ENCODE measurements around the gene WDR49. TPM values are rescaled to one million over a fixed set of nuclear protein-coding genes. Genes with fewer than 3 reads are reported as not detected.

WDR49 gene
- total RNA-seq, 1 donor from 2014 or later: 1.8 TPM

DNA sequence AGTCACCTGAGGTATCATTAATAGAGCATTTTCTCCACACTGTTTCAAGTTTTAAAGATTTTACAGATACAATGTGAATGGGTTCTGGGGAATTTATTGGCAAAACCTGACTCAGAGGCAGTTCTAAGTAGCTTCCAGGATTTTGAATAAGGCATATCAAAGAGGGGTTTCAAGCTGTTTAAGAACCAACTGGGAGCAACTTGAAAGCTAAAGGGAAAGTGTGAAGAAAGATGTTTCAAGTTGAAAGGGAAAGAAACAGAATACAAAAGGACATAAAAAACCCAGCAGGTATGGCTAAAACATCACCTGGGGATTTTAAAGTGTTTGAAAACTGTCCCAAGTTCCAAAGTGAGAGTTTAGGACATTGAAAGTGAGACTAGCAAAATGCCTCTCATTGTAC lies 162.1 kb downstream of the WDR49 start:
- H3K4me1 Mint-ChIP-seq (ENCODE audit: unreplicated experiment): peaks cover 9% of the 10 kb centered on the region
- DNase-seq (ENCODE audit: low spot score): no peak
- no peak overlapping the region for H3K4me3 Mint-ChIP-seq (ENCODE audit: unreplicated experiment)
- H3K27me3 Mint-ChIP-seq (ENCODE audit: unreplicated experiment): no peaks in the 10 kb centered on the region
- TF ChIP-seq, protein P1, sequence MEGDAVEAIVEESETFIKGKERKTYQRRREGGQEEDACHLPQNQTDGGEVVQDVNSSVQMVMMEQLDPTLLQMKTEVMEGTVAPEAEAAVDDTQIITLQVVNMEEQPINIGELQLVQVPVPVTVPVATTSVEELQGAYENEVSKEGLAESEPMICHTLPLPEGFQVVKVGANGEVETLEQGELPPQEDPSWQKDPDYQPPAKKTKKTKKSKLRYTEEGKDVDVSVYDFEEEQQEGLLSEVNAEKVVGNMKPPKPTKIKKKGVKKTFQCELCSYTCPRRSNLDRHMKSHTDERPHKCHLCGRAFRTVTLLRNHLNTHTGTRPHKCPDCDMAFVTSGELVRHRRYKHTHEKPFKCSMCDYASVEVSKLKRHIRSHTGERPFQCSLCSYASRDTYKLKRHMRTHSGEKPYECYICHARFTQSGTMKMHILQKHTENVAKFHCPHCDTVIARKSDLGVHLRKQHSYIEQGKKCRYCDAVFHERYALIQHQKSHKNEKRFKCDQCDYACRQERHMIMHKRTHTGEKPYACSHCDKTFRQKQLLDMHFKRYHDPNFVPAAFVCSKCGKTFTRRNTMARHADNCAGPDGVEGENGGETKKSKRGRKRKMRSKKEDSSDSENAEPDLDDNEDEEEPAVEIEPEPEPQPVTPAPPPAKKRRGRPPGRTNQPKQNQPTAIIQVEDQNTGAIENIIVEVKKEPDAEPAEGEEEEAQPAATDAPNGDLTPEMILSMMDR (IDR thresholded peaks at IDR 0.05; ENCODE audit: unreplicated experiment): no peak
- H3K36me3 Mint-ChIP-seq (ENCODE audit: low read depth, unreplicated experiment): no peaks in the 10 kb centered on the region
- no peak overlapping the region for H3K27ac Mint-ChIP-seq (ENCODE audit: unreplicated experiment)
- H3K9me3 Mint-ChIP-seq (ENCODE audit: unreplicated experiment): no peaks in the 10 kb centered on the region

DNA sequence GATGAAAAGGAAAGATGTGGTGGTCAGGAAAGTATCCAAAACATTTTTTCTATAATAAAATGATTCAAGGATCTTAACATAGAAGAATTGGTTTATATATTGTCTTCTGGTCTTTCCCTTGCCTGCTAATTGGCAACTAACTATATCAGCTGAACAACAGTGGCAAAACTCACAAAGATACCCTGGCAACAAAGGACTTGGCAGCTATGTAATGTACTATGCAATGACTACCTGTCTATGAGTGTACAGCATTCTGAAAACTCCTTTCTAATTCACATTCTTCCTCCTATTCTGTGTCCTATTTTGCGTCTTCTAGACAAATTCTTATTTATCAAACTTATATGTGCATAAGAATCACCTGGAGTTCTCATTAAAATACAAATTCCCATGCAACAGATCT lies 164.2 kb downstream of the WDR49 start:
- no peaks in the 10 kb centered on the region for H3K27me3 Mint-ChIP-seq (ENCODE audit: unreplicated experiment)
- no peak overlapping the region for H3K4me3 Mint-ChIP-seq (ENCODE audit: unreplicated experiment)
- H3K27ac Mint-ChIP-seq (ENCODE audit: unreplicated experiment): no peak overlapping the region
- H3K36me3 Mint-ChIP-seq (ENCODE audit: low read depth, unreplicated experiment): no peaks in the 10 kb centered on the region
- TF ChIP-seq, protein P1 (IDR thresholded peaks at IDR 0.05; ENCODE audit: unreplicated experiment): no peak
- H3K4me1 Mint-ChIP-seq (ENCODE audit: unreplicated experiment): peaks cover 9% of the 10 kb centered on the region
- no peaks in the 10 kb centered on the region for H3K9me3 Mint-ChIP-seq (ENCODE audit: unreplicated experiment)
- no peak for DNase-seq (ENCODE audit: low spot score)

GRCh38 chr3:167487556-167487955 lies 166.2 kb downstream of the WDR49 start:
- Mint-ChIP-seq H3K9me3 (ENCODE audit: unreplicated experiment) (no peaks in the 10 kb centered on the region), H3K36me3 (ENCODE audit: low read depth, unreplicated experiment) (no peaks in the 10 kb centered on the region), H3K4me3 (ENCODE audit: unreplicated experiment) (no peak overlapping the region), H3K27me3 (ENCODE audit: unreplicated experiment) (no peaks in the 10 kb centered on the region), H3K4me1 (ENCODE audit: unreplicated experiment) (peaks cover 9% of the 10 kb centered on the region), H3K27ac (ENCODE audit: unreplicated experiment) (no peak overlapping the region)
- DNase-seq (ENCODE audit: low spot score): no peak
- TF ChIP-seq, protein P1 (IDR thresholded peaks at IDR 0.05; ENCODE audit: unreplicated experiment): no peak

- Mint-ChIP-seq H3K27ac (ENCODE audit: unreplicated experiment) (no peak overlapping the region), H3K36me3 (ENCODE audit: low read depth, unreplicated experiment) (no peaks in the 10 kb centered on the region), H3K27me3 (ENCODE audit: unreplicated experiment) (no peaks in the 10 kb centered on the region), H3K4me1 (ENCODE audit: unreplicated experiment) (no peaks in the 10 kb centered on the region), H3K9me3 (ENCODE audit: unreplicated experiment) (no peaks in the 10 kb centered on the region), H3K4me3 (ENCODE audit: unreplicated experiment) (no peak overlapping the region)
- TF ChIP-seq, protein P1 (IDR thresholded peaks at IDR 0.05; ENCODE audit: unreplicated experiment): no peak
- no peak for DNase-seq (ENCODE audit: low spot score)
Observed at GRCh38 chr3:167484551-167484950, 169.2 kb downstream of the WDR49 start.

GRCh38 chr3:167483708-167484475 lies 169.8 kb downstream of the WDR49 start:
- Mint-ChIP-seq H3K27ac (ENCODE audit: unreplicated experiment) (no peak overlapping the region), H3K36me3 (ENCODE audit: low read depth, unreplicated experiment) (no peaks in the 10 kb centered on the region), H3K27me3 (ENCODE audit: unreplicated experiment) (no peaks in the 10 kb centered on the region), H3K4me3 (ENCODE audit: unreplicated experiment) (no peak overlapping the region), H3K4me1 (ENCODE audit: unreplicated experiment) (no peaks in the 10 kb centered on the region), H3K9me3 (ENCODE audit: unreplicated experiment) (no peaks in the 10 kb centered on the region)
- no peak for DNase-seq (ENCODE audit: low spot score)
- TF ChIP-seq, protein P1 (IDR thresholded peaks at IDR 0.05; ENCODE audit: unreplicated experiment): no peak
